RPMI7951 (cell line): ENCODE data around the gene ZDHHC22. TPM values are rescaled to one million over a fixed set of nuclear protein-coding genes. Genes with fewer than 3 reads are reported as not detected.

ENCODE experiments used
- DNase-seq: peaks from one replicate; pipeline ENCODE4 v3.0.0-alpha.2; 2012; ENCODE audit warnings: low read depth
- total RNA-seq: library from RNA; depleted of rRNA; stranded (reverse); fragments of >200 nt; shearing (Covaris generic); gene quantifications from 2 replicates; pipeline ENCODE4 v1.2.3, GENCODE V29; 2014

ZDHHC22 gene
- total RNA-seq, 1 experiment from 2014 or later, result not detected

GRCh38 chr14:77128414-77128891, 13.1 kb downstream of the ZDHHC22 start:
- DNase-seq, result no peak

- no peak for DNase-seq
These were observed 15.1 kb downstream of the ZDHHC22 start for GRCh38 chr14:77126461-77126990.

GRCh38 chr14:77125823-77126325, 15.7 kb downstream of the ZDHHC22 start:
- DNase-seq, result no peak

GRCh38 chr14:77125281-77125801, 16.2 kb downstream of the ZDHHC22 start:
- DNase-seq, result no peak

GRCh38 chr14:77124345-77125280, 17.0 kb downstream of the ZDHHC22 start:
- peak; percentile 11 for DNase-seq

- no peak for DNase-seq
These were observed 17.9 kb downstream of the ZDHHC22 start for GRCh38 chr14:77123381-77124325.

GRCh38 chr14:77122526-77123125, 19.0 kb downstream of the ZDHHC22 start:
- DNase-seq, result no peak

GRCh38 chr14:77120771-77121743, 20.5 kb downstream of the ZDHHC22 start:
- DNase-seq, result no peak

GRCh38 chr14:77119851-77120250, 21.7 kb downstream of the ZDHHC22 start:
- no peak for DNase-seq

- no peak for DNase-seq
These were observed 25.3 kb downstream of the ZDHHC22 start for GRCh38 chr14:77116172-77116817.

- no peak for DNase-seq
These were observed 27.0 kb downstream of the ZDHHC22 start for GRCh38 chr14:77114609-77115008.

GRCh38 chr14:77113644-77114043, 27.9 kb downstream of the ZDHHC22 start:
- no peak for DNase-seq

GRCh38 chr14:77111021-77111420, 30.6 kb downstream of the ZDHHC22 start:
- no peak for DNase-seq

- no peak for DNase-seq
These were observed 31.3 kb downstream of the ZDHHC22 start for GRCh38 chr14:77110286-77110685.

- DNase-seq, result no peak
These were observed 31.9 kb downstream of the ZDHHC22 start for GRCh38 chr14:77109656-77110055.

GRCh38 chr14:77108753-77109152, 32.8 kb downstream of the ZDHHC22 start:
- DNase-seq, result no peak

- no peak for DNase-seq
These were observed 34.4 kb downstream of the ZDHHC22 start for GRCh38 chr14:77107228-77107627.

- no peak for DNase-seq
These were observed 34.9 kb downstream of the ZDHHC22 start for GRCh38 chr14:77106666-77107065.
